Calu3 (cell line): ENCODE results near the gene SMOC1. TPM values are rescaled to one million over a fixed set of nuclear protein-coding genes. Genes with fewer than 3 reads are reported as not detected.
A peak's percentile ranks its signal among the peaks of the same experiment; 100 is the strongest.

Experiments
- BruUV-seq: library from RNA; stranded (reverse); fragments of 400-500 nt; replicated peaks from 2 replicates; lab custom pipeline; 2021; lab: Mats Ljungman, UMichigan
- CTCF ChIA-PET: fragments of 300-600 bp; sonication (Branson Sonifier 250); formaldehyde crosslinking; loops from one replicate; lab custom pipeline; 2022; ENCODE audit warnings: antibody characterized with exemption; lab: Charles Lee
- DNase-seq: peaks from one replicate; pipeline ENCODE4 v3.0.0; 2022
- H3K27ac Mint-ChIP-seq: one replicate; pipeline ENCODE4 v1.8.0; 2022; ENCODE audit warnings: mixed read lengths; ENCODE audit not compliant: unreplicated experiment
- H3K27me3 Mint-ChIP-seq: one replicate; pipeline ENCODE4 v1.8.0; 2022; ENCODE audit warnings: mixed read lengths; ENCODE audit not compliant: unreplicated experiment
- H3K36me3 Mint-ChIP-seq: one replicate; pipeline ENCODE4 v1.8.0; 2022; ENCODE audit warnings: mild to moderate bottlenecking, moderate library complexity, mixed read lengths; ENCODE audit not compliant: insufficient read depth, unreplicated experiment
- H3K4me1 Mint-ChIP-seq: one replicate; pipeline ENCODE4 v1.8.0; 2022; ENCODE audit warnings: mild to moderate bottlenecking, low read depth, mixed read lengths; ENCODE audit not compliant: unreplicated experiment
- H3K4me3 Mint-ChIP-seq: one replicate; pipeline ENCODE4 v1.8.0; 2022; ENCODE audit warnings: mild to moderate bottlenecking, low read depth, moderate library complexity, mixed read lengths; ENCODE audit not compliant: unreplicated experiment
- H3K9me3 Mint-ChIP-seq: one replicate; pipeline ENCODE4 v1.8.0; 2022; ENCODE audit warnings: low read depth, mixed read lengths; ENCODE audit not compliant: unreplicated experiment
- CTCF ChIP-seq: fragments of 200-600 bp; IDR thresholded peaks from one replicate; pipeline ENCODE4 v1.8.0; 2022; ENCODE audit warnings: antibody characterized with exemption; ENCODE audit not compliant: unreplicated experiment
- intact Hi-C: fragments of 100-400 bp; cut with micrococcal nuclease; formaldehyde crosslinking; loops from one replicate; pipeline ENCODE4 v1.10.0; 2022; ENCODE audit not compliant: unreplicated experiment
- total RNA-seq: library from RNA; stranded (reverse); gene quantifications from 2 replicates; pipeline ENCODE4 v1.2.3, GENCODE V29; 2022

The SMOC1 gene
- total RNA-seq, 1 experiment from 2014 or later, result 39.6 TPM

- DNase-seq, result no peak
- CTCF ChIA-PET, result interaction anchor here (0.7 to 2.0 kb wide), 2 partner anchors 132 to 280 kb away, joined by 5 to 6 read pairs; partner anchors contain the start of gene SMOC1
- Mint-ChIP-seq H3K27ac (no peak overlapping the region), H3K4me1 (no peaks in the 10 kb centered on the region), H3K36me3 (no peaks in the 10 kb centered on the region), H3K9me3 (no peaks in the 10 kb centered on the region), H3K27me3 (no peaks in the 10 kb centered on the region), H3K4me3 (no peak overlapping the region)
- intact Hi-C loops, result no loop called here
- no peak for TF ChIP-seq CTCF
- no TSS peak for BruUV-seq
These were observed 131.9 kb downstream of the SMOC1 start for GRCh38 chr14:70011098-70011497.

GRCh38 chr14:70011708-70012107 is 132.5 kb downstream of the SMOC1 start:
- Mint-ChIP-seq H3K27me3 (no peaks in the 10 kb centered on the region), H3K36me3 (no peaks in the 10 kb centered on the region), H3K9me3 (no peaks in the 10 kb centered on the region), H3K27ac (no peak overlapping the region), H3K4me3 (no peak overlapping the region), H3K4me1 (no peaks in the 10 kb centered on the region)
- no TSS peak for BruUV-seq
- TF ChIP-seq CTCF, result no peak
- DNase-seq, result no peak
- intact Hi-C loops, result no loop called here
- CTCF ChIA-PET, result interaction anchor here (0.7 to 2.0 kb wide), 2 partner anchors 133 to 281 kb away, joined by 5 to 6 read pairs; partner anchors contain the start of gene SMOC1

- peak; percentile 75 for TF ChIP-seq CTCF
- BruUV-seq, result no TSS peak
These were observed 134.2 kb downstream of the SMOC1 start for GRCh38 chr14:70013271-70013873.

GRCh38 chr14:70014406-70015095 is 135.3 kb downstream of the SMOC1 start:
- BruUV-seq, result no TSS peak
- CTCF ChIA-PET, result interaction anchor here (1.4 kb wide), 1 partner anchor 135 kb away, joined by 5 read pairs; the partner anchor contains the start of gene SMOC1
- H3K4me1 Mint-ChIP-seq, result peaks cover 10% of the 10 kb centered on the region
- DNase-seq, result no peak
- no peak overlapping the region for H3K4me3 Mint-ChIP-seq
- no peak for TF ChIP-seq CTCF
- no peaks in the 10 kb centered on the region for H3K9me3 Mint-ChIP-seq
- peaks cover 6% of the 10 kb centered on the region for H3K36me3 Mint-ChIP-seq
- H3K27me3 Mint-ChIP-seq, result no peaks in the 10 kb centered on the region
- no peak overlapping the region for H3K27ac Mint-ChIP-seq
- intact Hi-C loops, result no loop called here

More at GRCh38 chr14:70013271-70013873, 134.2 kb downstream of the SMOC1 start:
- H3K4me1 Mint-ChIP-seq, result peaks cover 10% of the 10 kb centered on the region
- peak; percentile 73 for DNase-seq
- CTCF ChIA-PET, result interaction anchor here (0.6 to 1.4 kb wide), 2 partner anchors 134 to 194 kb away, joined by 3 to 5 read pairs; partner anchors contain the start of gene SMOC1
- intact Hi-C loops, result loop anchor here (1.0 kb wide), 1 partner anchor 136 kb away; no protein-coding TSS in a partner anchor
- H3K27me3 Mint-ChIP-seq, result no peaks in the 10 kb centered on the region
- no peaks in the 10 kb centered on the region for H3K9me3 Mint-ChIP-seq
- peak overlapping the region; percentile 28 for H3K27ac Mint-ChIP-seq
- peaks cover 6% of the 10 kb centered on the region for H3K36me3 Mint-ChIP-seq
- H3K4me3 Mint-ChIP-seq, result no peak overlapping the region
